SK-N-SH treated with all-trans-retinoic acid at 6 μM for 48 hours (cell line): ENCODE measurements around the gene EDEM2.

ENCODE experiments used
- ARNTL ChIP-seq: fragments of 450-650 bp; formaldehyde crosslinking; IDR thresholded peaks from 2 replicates; pipeline ENCODE4 v1.5.0; 2020; ENCODE audit warnings: low read depth, mild to moderate bottlenecking, moderate library complexity, borderline replicate concordance
- CREB5 ChIP-seq: fragments of 250-450 bp; sonication (Bioruptor Pico); IDR thresholded peaks from 2 replicates; pipeline ENCODE4 v1.5.1; 2020; ENCODE audit warnings: low read depth, mild to moderate bottlenecking, moderate library complexity
- ISL1 ChIP-seq: fragments of 250-450 bp; sonication (Bioruptor Pico); IDR thresholded peaks from 2 replicates; pipeline ENCODE4 v2.1.2; 2022; ENCODE audit warnings: mild to moderate bottlenecking, moderate library complexity
- RARB ChIP-seq: fragments of 250-450 bp; sonication (Bioruptor Pico); IDR thresholded peaks from 2 replicates; pipeline ENCODE4 v1.8.0; 2021; ENCODE audit warnings: mild to moderate bottlenecking, moderate library complexity
- TCF4 ChIP-seq: fragments of 250-450 bp; sonication (Bioruptor Pico); IDR thresholded peaks from 2 replicates; pipeline ENCODE4 v1.8.0; 2021; ENCODE audit warnings: mild to moderate bottlenecking, moderate library complexity, borderline replicate concordance
- TF ChIP-seq, protein P1 (sequence below): fragments of 250-450 bp; sonication (Bioruptor Pico); IDR thresholded peaks from 2 replicates; pipeline ENCODE4 v1.5.0; 2020; ENCODE audit warnings: mild to moderate bottlenecking, moderate library complexity
- TF ChIP-seq, protein P2 (sequence below): fragments of 250-450 bp; sonication (Bioruptor Pico); IDR thresholded peaks from 2 replicates; pipeline ENCODE4 v1.5.1; 2021; ENCODE audit warnings: mild to moderate bottlenecking, moderate library complexity
- TF ChIP-seq, protein P3 (sequence below): fragments of 250-450 bp; sonication (Bioruptor Pico); IDR thresholded peaks from 2 replicates; pipeline ENCODE4 v1.8.0; 2020; ENCODE audit warnings: mild to moderate bottlenecking, moderate library complexity, borderline replicate concordance

DNA sequence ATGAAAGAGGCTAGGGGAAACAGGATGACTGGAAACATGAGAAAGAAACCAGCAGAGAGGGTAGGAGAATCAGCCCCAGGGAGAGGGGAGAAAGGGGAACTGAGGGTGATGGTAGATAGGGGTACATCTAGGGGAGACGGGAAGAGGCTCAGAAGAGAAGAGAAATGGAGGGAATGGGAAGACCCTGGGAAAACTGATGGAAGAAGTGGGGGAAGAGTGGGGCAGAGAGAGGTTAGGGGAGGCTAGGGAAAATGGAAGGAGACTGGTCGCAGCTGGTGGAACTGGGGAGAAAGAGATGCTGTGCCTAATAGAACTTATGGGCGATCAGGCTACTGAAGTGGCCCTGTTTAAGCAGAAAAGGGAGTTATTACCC lies 25.3 kb upstream of the EDEM2 start:
- no peak for TF ChIP-seq RARB (CRISPR knock-in tag)
- TF ChIP-seq, protein P1, sequence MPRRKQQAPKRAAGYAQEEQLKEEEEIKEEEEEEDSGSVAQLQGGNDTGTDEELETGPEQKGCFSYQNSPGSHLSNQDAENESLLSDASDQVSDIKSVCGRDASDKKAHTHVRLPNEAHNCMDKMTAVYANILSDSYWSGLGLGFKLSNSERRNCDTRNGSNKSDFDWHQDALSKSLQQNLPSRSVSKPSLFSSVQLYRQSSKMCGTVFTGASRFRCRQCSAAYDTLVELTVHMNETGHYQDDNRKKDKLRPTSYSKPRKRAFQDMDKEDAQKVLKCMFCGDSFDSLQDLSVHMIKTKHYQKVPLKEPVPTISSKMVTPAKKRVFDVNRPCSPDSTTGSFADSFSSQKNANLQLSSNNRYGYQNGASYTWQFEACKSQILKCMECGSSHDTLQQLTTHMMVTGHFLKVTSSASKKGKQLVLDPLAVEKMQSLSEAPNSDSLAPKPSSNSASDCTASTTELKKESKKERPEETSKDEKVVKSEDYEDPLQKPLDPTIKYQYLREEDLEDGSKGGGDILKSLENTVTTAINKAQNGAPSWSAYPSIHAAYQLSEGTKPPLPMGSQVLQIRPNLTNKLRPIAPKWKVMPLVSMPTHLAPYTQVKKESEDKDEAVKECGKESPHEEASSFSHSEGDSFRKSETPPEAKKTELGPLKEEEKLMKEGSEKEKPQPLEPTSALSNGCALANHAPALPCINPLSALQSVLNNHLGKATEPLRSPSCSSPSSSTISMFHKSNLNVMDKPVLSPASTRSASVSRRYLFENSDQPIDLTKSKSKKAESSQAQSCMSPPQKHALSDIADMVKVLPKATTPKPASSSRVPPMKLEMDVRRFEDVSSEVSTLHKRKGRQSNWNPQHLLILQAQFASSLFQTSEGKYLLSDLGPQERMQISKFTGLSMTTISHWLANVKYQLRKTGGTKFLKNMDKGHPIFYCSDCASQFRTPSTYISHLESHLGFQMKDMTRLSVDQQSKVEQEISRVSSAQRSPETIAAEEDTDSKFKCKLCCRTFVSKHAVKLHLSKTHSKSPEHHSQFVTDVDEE (CRISPR knock-in tag): no peak
- no peak for TF ChIP-seq CREB5 (CRISPR knock-in tag)
- TF ChIP-seq, protein P2, sequence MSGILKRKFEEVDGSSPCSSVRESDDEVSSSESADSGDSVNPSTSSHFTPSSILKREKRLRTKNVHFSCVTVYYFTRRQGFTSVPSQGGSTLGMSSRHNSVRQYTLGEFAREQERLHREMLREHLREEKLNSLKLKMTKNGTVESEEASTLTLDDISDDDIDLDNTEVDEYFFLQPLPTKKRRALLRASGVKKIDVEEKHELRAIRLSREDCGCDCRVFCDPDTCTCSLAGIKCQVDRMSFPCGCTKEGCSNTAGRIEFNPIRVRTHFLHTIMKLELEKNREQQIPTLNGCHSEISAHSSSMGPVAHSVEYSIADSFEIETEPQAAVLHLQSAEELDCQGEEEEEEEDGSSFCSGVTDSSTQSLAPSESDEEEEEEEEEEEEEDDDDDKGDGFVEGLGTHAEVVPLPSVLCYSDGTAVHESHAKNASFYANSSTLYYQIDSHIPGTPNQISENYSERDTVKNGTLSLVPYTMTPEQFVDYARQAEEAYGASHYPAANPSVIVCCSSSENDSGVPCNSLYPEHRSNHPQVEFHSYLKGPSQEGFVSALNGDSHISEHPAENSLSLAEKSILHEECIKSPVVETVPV (CRISPR knock-in tag): no peak
- TF ChIP-seq ISL1: no peak
- no peak for TF ChIP-seq TCF4 (CRISPR knock-in tag)
- TF ChIP-seq, protein P3, sequence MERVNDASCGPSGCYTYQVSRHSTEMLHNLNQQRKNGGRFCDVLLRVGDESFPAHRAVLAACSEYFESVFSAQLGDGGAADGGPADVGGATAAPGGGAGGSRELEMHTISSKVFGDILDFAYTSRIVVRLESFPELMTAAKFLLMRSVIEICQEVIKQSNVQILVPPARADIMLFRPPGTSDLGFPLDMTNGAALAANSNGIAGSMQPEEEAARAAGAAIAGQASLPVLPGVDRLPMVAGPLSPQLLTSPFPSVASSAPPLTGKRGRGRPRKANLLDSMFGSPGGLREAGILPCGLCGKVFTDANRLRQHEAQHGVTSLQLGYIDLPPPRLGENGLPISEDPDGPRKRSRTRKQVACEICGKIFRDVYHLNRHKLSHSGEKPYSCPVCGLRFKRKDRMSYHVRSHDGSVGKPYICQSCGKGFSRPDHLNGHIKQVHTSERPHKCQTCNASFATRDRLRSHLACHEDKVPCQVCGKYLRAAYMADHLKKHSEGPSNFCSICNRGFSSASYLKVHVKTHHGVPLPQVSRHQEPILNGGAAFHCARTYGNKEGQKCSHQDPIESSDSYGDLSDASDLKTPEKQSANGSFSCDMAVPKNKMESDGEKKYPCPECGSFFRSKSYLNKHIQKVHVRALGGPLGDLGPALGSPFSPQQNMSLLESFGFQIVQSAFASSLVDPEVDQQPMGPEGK (CRISPR knock-in tag): no peak
- no peak for TF ChIP-seq ARNTL (CRISPR knock-in tag)
